H1 (cell line): ENCODE measurements around the gene PTPMT1. TPM values are rescaled to one million over a fixed set of nuclear protein-coding genes. Genes with fewer than 3 reads are reported as not detected.

Source experiments
- CTCF ChIA-PET: fragments of 300-600 bp; sonication (Branson Sonifier 250); formaldehyde crosslinking; loops from one replicate; lab custom pipeline; 2021; ENCODE audit not compliant: partially characterized antibody; lab: Charles Lee
- POLR2A ChIA-PET: fragments of 300-600 bp; sonication (Branson Sonifier 250); formaldehyde crosslinking; loops from one replicate; lab custom pipeline; 2021; ENCODE audit warnings: inconsistent platforms; ENCODE audit not compliant: partially characterized antibody; lab: Charles Lee
- DNase-seq, 2 experiments: peaks; one replicate each; pipeline versions ENCODE4 v3.0.0 to v3.0.0-alpha.2; 2010 to 2022; ENCODE audit warnings: low spot score in 2 of 2, low read depth in 1 of 2, mixed read lengths in 1 of 2
- FAIRE-seq: peaks from 2 replicates; lab custom pipeline; 2011; peaks lifted over from hg19 to GRCh38; lab: Jason Lieb, UNC
- H2AFZ ChIP-seq: 2 replicates; pipeline ENCODE4 v1.8.1; 2012; ENCODE audit warnings: low read length, inconsistent platforms
- H2AK5ac ChIP-seq: 2 replicates; pipeline ENCODE4 v1.6.1; 2013; ENCODE audit warnings: low read depth, low read length
- H2BK120ac ChIP-seq: replicated peaks from 2 replicates; pipeline ENCODE3; 2013; ENCODE audit warnings: low read depth, low read length, inconsistent platforms
- H2BK12ac ChIP-seq: 2 replicates; pipeline ENCODE4 v1.6.1; 2013; ENCODE audit warnings: low read depth, low read length
- H2BK15ac ChIP-seq: 2 replicates; pipeline ENCODE4 v1.6.1; 2013; ENCODE audit warnings: low read length
- H2BK20ac ChIP-seq: 2 replicates; pipeline ENCODE4 v1.6.1; 2013; ENCODE audit warnings: low read length
- H2BK5ac ChIP-seq: 2 replicates; pipeline ENCODE4 v1.6.1; 2013; ENCODE audit warnings: low read depth, low read length
- H3K14ac ChIP-seq: 2 replicates; pipeline ENCODE4 v1.6.1; 2013; ENCODE audit warnings: inconsistent platforms; ENCODE audit not compliant: insufficient read length
- H3K18ac ChIP-seq: 2 replicates; pipeline ENCODE4 v1.6.1; 2013; ENCODE audit warnings: low read length; ENCODE audit errors: extremely low read depth
- H3K23ac ChIP-seq: 2 replicates; pipeline ENCODE4 v1.6.1; 2013; ENCODE audit warnings: inconsistent platforms; ENCODE audit not compliant: insufficient read length
- H3K23me2 ChIP-seq: 2 replicates; pipeline ENCODE4 v1.6.1; 2013; ENCODE audit warnings: low read depth, low read length
- H3K27ac ChIP-seq: 2 replicates; pipeline ENCODE4 v1.6.1; 2011; ENCODE audit warnings: low read depth, low read length, inconsistent platforms
- H3K27me3 ChIP-seq, 4 experiments: replicated peaks in 1 of 4; 1 replicate in 1 of 4; 2 replicates in 3 of 4; pipeline versions ENCODE4 v1.6.1 to v1.8.1; 2011 to 2013; ENCODE audit warnings: low read length in 3 of 4, mild to moderate bottlenecking in 3 of 4, inconsistent platforms in 2 of 4, mixed read lengths in 2 of 4, moderate library complexity in 1 of 4; ENCODE audit not compliant: control insufficient read depth in 3 of 4, insufficient read depth in 3 of 4; ENCODE audit errors: extremely low read depth in 1 of 4
- H3K36me3 ChIP-seq, 4 experiments: 2 replicates each; pipeline versions ENCODE4 v1.6.1 to v1.8.1; 2011 to 2013; ENCODE audit warnings: mild to moderate bottlenecking in 4 of 4, low read length in 3 of 4, moderate library complexity in 2 of 4, control low read depth in 1 of 4, inconsistent platforms in 1 of 4; ENCODE audit not compliant: insufficient read depth in 4 of 4, control insufficient read depth in 2 of 4
- H3K4ac ChIP-seq: replicated peaks from 2 replicates; pipeline ENCODE3; 2013; ENCODE audit warnings: low read length, low read depth, mixed read lengths, inconsistent platforms; ENCODE audit not compliant: insufficient read length
- H3K4me1 ChIP-seq, 4 experiments: replicated peaks in 1 of 4; 1 replicate in 1 of 4; 2 replicates in 3 of 4; pipeline versions ENCODE4 v1.6.1 to v1.8.1; 2011 to 2013; ENCODE audit warnings: low read length in 3 of 4, inconsistent platforms in 2 of 4, mixed read lengths in 1 of 4; ENCODE audit not compliant: insufficient read depth in 4 of 4, control insufficient read depth in 3 of 4
- H3K4me2 ChIP-seq, 2 experiments: 2 replicates each; pipeline versions ENCODE4 v1.6.1 to v1.8.1; 2011 to 2013; ENCODE audit warnings: low read depth in 2 of 2, low read length in 2 of 2, control low read depth in 1 of 2, inconsistent platforms in 1 of 2, mild to moderate bottlenecking in 1 of 2; ENCODE audit not compliant: insufficient read depth in 1 of 2
- H3K4me3 ChIP-seq, 4 experiments: fragments of 200-600, 300-600 bp in 1 of 4; sonication (generic), shearing (Covaris generic), sonication (Bioruptor Twin) in 1 of 4; 2 replicates each; pipeline versions ENCODE4 v1.5.1 to v1.8.1; 2011 to 2016; ENCODE audit warnings: low read length in 4 of 4, low read depth in 3 of 4, control low read depth in 2 of 4, inconsistent platforms in 2 of 4, mild to moderate bottlenecking in 2 of 4, mixed read lengths in 1 of 4, moderate library complexity in 1 of 4; ENCODE audit not compliant: insufficient read depth in 2 of 4; ENCODE audit errors: extremely low read depth in 1 of 4
- H3K56ac ChIP-seq: replicated peaks from 2 replicates; pipeline ENCODE3; 2013; ENCODE audit warnings: low read depth, mild to moderate bottlenecking, mixed read lengths, low read length, inconsistent platforms; ENCODE audit not compliant: insufficient read length
- H3K79me1 ChIP-seq: 2 replicates; pipeline ENCODE4 v1.6.1; 2013; ENCODE audit warnings: low read depth, low read length, control low read depth
- H3K79me2 ChIP-seq, 2 experiments: 2 replicates each; pipeline versions ENCODE4 v1.6.1 to v1.8.1; 2012 to 2013; ENCODE audit warnings: low read length in 2 of 2, mild to moderate bottlenecking in 2 of 2, inconsistent platforms in 1 of 2; ENCODE audit not compliant: insufficient read depth in 2 of 2, control insufficient read depth in 1 of 2
- H3K9ac ChIP-seq, 4 experiments: replicated peaks in 1 of 4; 1 replicate in 1 of 4; 2 replicates in 3 of 4; pipeline versions ENCODE4 v1.6.1 to v1.8.1; 2011 to 2013; ENCODE audit warnings: low read depth in 3 of 4, low read length in 3 of 4, control low read depth in 2 of 4, mild to moderate bottlenecking in 2 of 4, moderate library complexity in 2 of 4, inconsistent platforms in 1 of 4; ENCODE audit errors: extremely low read depth in 1 of 4
- H3K9me3 ChIP-seq, 2 experiments: 2 replicates each; pipeline versions ENCODE4 v1.6.1 to v1.8.1; 2012 to 2013; ENCODE audit warnings: mild to moderate bottlenecking in 2 of 2, moderate library complexity in 2 of 2, control low read depth in 1 of 2, inconsistent platforms in 1 of 2, low read depth in 1 of 2, low read length in 1 of 2, mixed read lengths in 1 of 2; ENCODE audit not compliant: insufficient read depth in 2 of 2
- H4K20me1 ChIP-seq, 2 experiments: replicated peaks in 1 of 2; 2 replicates each; pipeline versions ENCODE3 to v1.8.1; 2011 to 2013; ENCODE audit warnings: inconsistent platforms in 2 of 2, low read length in 2 of 2, mild to moderate bottlenecking in 1 of 2; ENCODE audit not compliant: insufficient read depth in 2 of 2, control insufficient read depth in 1 of 2
- H4K5ac ChIP-seq: 2 replicates; pipeline ENCODE4 v1.6.1; 2013; ENCODE audit warnings: low read length, low read depth, mixed read lengths, inconsistent platforms; ENCODE audit not compliant: insufficient read length
- H4K8ac ChIP-seq: 2 replicates; pipeline ENCODE4 v1.8.0; 2013; ENCODE audit warnings: mild to moderate bottlenecking, moderate library complexity, low read length, inconsistent platforms; ENCODE audit not compliant: insufficient read depth; ENCODE audit errors: extremely low read depth
- H4K91ac ChIP-seq: replicated peaks from 2 replicates; pipeline ENCODE3; 2013; ENCODE audit warnings: low read length, mixed read lengths, inconsistent platforms; ENCODE audit not compliant: insufficient read length
- BACH1 ChIP-seq: IDR thresholded peaks from 2 replicates; pipeline ENCODE4 v1.6.1; 2012; ENCODE audit warnings: low read length, improper control_type of control experiment
- HDAC2 ChIP-seq, 2 experiments: fragments of 300-600 bp in 1 of 2; sonication (generic) in 1 of 2; IDR thresholded peaks; 2 replicates each; pipeline ENCODE4 v1.6.1; 2011 to 2012; ENCODE audit warnings: low read depth in 2 of 2, low read length in 2 of 2, mild to moderate bottlenecking in 2 of 2, moderate library complexity in 2 of 2, borderline replicate concordance in 1 of 2, inconsistent platforms in 1 of 2
- WGBS, 2 experiments: shearing (Covaris generic) in 1 of 2; methylation state at CpG; one replicate each; pipeline versions ENCODE4 v1.1.6 to v1.1.7; 2013 to 2015; ENCODE audit warnings: low lambda C conversion rate in 2 of 2, mixed read lengths in 2 of 2, inconsistent platforms in 1 of 2, low coverage in 1 of 2, missing lambda C conversion rate in 1 of 2; ENCODE audit not compliant: insufficient replicate concordance in 2 of 2, insufficient coverage in 1 of 2, insufficient read length in 1 of 2; ENCODE audit errors: extremely low coverage in 1 of 2, missing lambda C conversion rate in 1 of 2; 5-methylcytosine and 5-hydroxymethylcytosine counted together
- polyA plus RNA-seq, 7 experiments: library from polyadenylated mRNA; depleted of rRNA in 3 of 7; stranded (reverse) in 5 of 7; unstranded in 2 of 7; fragments of >200 nt in 5 of 7; fragments of 200-250 nt in 2 of 7; gene quantifications; 1 replicate in 5 of 7; 2 replicates in 1 of 7; 4 replicates in 1 of 7; pipeline versions ENCODE4 v1.2.1 to v1.2.3, GENCODE V29; 2011 to 2013; ENCODE audit warnings: missing spikeins in 2 of 7, mixed read lengths in 2 of 7
- total RNA-seq: library from RNA; stranded (reverse); fragmentation: NEBNext Ultra II Directional; extraction: Animal tissue kit (Norgen Biotek cat#: 25700); gene quantifications from 2 replicates; pipeline ENCODE4 v1.2.1, GENCODE V29; 2021

The PTPMT1 gene
- total and polyA plus RNA-seq, 2 of the 8 experiments (the other 6 are each of a cell fraction or from before 2014, with no cell fraction given): 44.8 to 105 TPM

DNA sequence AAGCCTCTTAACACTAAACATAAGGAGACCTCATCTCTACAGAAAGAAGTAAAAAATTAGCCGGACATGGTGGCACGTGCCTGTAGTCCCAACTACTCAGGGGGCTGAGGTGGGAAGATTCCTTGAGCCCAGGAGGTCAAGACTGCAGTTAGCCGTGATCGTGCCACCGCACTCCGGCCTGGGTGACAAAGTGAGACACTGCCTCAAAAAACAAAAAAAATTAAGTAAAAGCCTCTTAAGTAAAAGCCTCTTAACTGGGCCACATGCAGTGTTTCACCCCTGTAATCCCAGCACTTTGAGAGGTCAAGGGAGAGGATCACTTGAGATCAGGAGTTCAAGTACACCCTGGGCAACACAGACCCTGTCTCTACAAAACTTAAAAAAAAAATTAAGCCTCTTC is 38.2 kb upstream of the PTPMT1 start:
- H3K9ac ChIP-seq: no peak overlapping the region
- ChIA-PET CTCF (interaction anchor here (1.3 kb wide), 1 partner anchor 90 kb away, joined by 3 read pairs; no protein-coding TSS in a partner anchor), POLR2A (interaction anchor here (0.5 to 1.4 kb wide), 3 partner anchors 9 to 39 kb away, joined by 3 to 4 read pairs (median 3); no protein-coding TSS in a partner anchor)
- H3K18ac ChIP-seq: no peak overlapping the region
- no peak overlapping the region for H3K27ac ChIP-seq
- peaks cover 33 to 40% of the 10 kb centered on the region in 2 experiments for H4K20me1 ChIP-seq
- H2BK15ac ChIP-seq: no peak overlapping the region
- no peak overlapping the region for H2AFZ ChIP-seq
- FAIRE-seq: no peak
- H2BK20ac ChIP-seq: no peak overlapping the region
- peaks cover 24 to 100% of the 10 kb centered on the region in 2 experiments for H3K79me2 ChIP-seq
- H2AK5ac ChIP-seq: no peak overlapping the region
- H3K4me1 ChIP-seq: peaks cover 0 to 16% (median 13%) of the 10 kb centered on the region in 4 experiments; a peak in 5 of 7 replicates
- DNase-seq: no peak
- no peak overlapping the region for H4K5ac ChIP-seq
- no peaks in the 10 kb centered on the region for H3K9me3 ChIP-seq
- peaks cover 0 to 3% (median 0%) of the 10 kb centered on the region in 4 experiments; a peak in 1 of 8 replicates for H3K36me3 ChIP-seq
- TF ChIP-seq BACH1 (no peak), HDAC2 (IDR thresholded peaks at IDR 0.05; ENCODE audit: borderline replicate concordance in 1 of 2, low read depth in 2 of 2, low read length in 2 of 2) (no peak)
- TF ChIP-seq, all 59 proteins: peak for 0
- H2BK5ac ChIP-seq: no peak overlapping the region
- H3K23ac ChIP-seq: no peak overlapping the region
- no peak overlapping the region for H2BK120ac ChIP-seq
- H4K91ac ChIP-seq: no peak overlapping the region
- H3K27me3 ChIP-seq: no peaks in the 10 kb centered on the region
- WGBS, 2 experiments: 98% methylated on average over 6 of the region's 6 CpGs; no CpG with 5 or more reads in 1 of the 2 experiments
- peaks cover 5% of the 10 kb centered on the region; the same call in 1 of the 2 replicates for H3K79me1 ChIP-seq
- no peak overlapping the region for H3K4me3 ChIP-seq
- no peak overlapping the region for H3K56ac ChIP-seq
- H3K23me2 ChIP-seq: no peaks in the 10 kb centered on the region
- no peak overlapping the region for H4K8ac ChIP-seq
- no peak overlapping the region for H2BK12ac ChIP-seq
- no peak overlapping the region for H3K4ac ChIP-seq
- H3K4me2 ChIP-seq: no peak overlapping the region
- no peak overlapping the region for H3K14ac ChIP-seq
